Gastroesophageal sphincter (tissue), 4 donors: ENCODE results near the gene STARD8. TPM values are rescaled to one million over a fixed set of nuclear protein-coding genes. Genes with fewer than 3 reads are reported as not detected.
"Not testable (repeated sequence)": the region's sequence is repeated elsewhere in the genome, so short reads cannot be mapped to it uniquely, and the experiment has no call there.

Experiments
- ATAC-seq: fragments of 150-250 bp; one replicate; pipeline ENCODE4 v1.9.1; 2016; ENCODE audit warnings: mild to moderate bottlenecking, moderate library complexity
- H3K27ac ChIP-seq, 4 donors: fragments of 200-600 bp; sonication (generic) in 3 of 4; 1 replicate in 3 of 4; 2 replicates in 1 of 4; pipeline ENCODE4 v1.5.1; 2016 to 2019
- H3K27me3 ChIP-seq: fragments of 200-600 bp; sonication (generic); one replicate; pipeline ENCODE4 v1.5.1; 2019
- H3K36me3 ChIP-seq, 2 donors: fragments of 200-600 bp; sonication (generic); one replicate each; pipeline ENCODE4 v1.5.1; 2019; ENCODE audit warnings: control low read depth in 1 of 2
- H3K4me1 ChIP-seq, 3 donors: fragments of 200-600 bp; sonication (generic); 1 replicate in 2 of 3; 2 replicates in 1 of 3; pipeline ENCODE4 v1.5.1; 2016 to 2019; ENCODE audit warnings: control low read depth in 2 of 3
- H3K4me3 ChIP-seq, 2 donors: fragments of 200-600 bp; sonication (generic); one replicate each; pipeline ENCODE4 v1.5.1; 2019; ENCODE audit warnings: mild to moderate bottlenecking in 1 of 2, moderate library complexity in 1 of 2
- H3K9me3 ChIP-seq, 3 donors: fragments of 200-600 bp; sonication (generic); one replicate each; pipeline ENCODE4 v1.5.1; 2017 to 2019; ENCODE audit warnings: control low read depth in 2 of 3
- CTCF ChIP-seq, 4 experiments: fragments of 200-600 bp in 2 of 4; fragments of 450-650 bp in 2 of 4; sonication (generic) in 1 of 4; IDR thresholded peaks; one replicate each; pipeline ENCODE4 v1.5.1; 2017 to 2019; ENCODE audit warnings: antibody characterized with exemption in 4 of 4, mild to moderate bottlenecking in 2 of 4, moderate library complexity in 2 of 4
- EP300 ChIP-seq: sonication (generic); formaldehyde crosslinking; IDR thresholded peaks from one replicate; pipeline ENCODE4 v1.6.1; 2017; ENCODE audit warnings: antibody characterized with exemption, mild to moderate bottlenecking
- POLR2A ChIP-seq, 2 donors: fragments of 450-650 bp; IDR thresholded peaks; one replicate each; pipeline ENCODE4 v1.6.1; 2017; ENCODE audit warnings: antibody characterized with exemption in 2 of 2, mild to moderate bottlenecking in 2 of 2, moderate library complexity in 1 of 2
- POLR2AphosphoS5 ChIP-seq: sonication (generic); formaldehyde crosslinking; IDR thresholded peaks from one replicate; pipeline ENCODE4 v1.6.1; 2017; ENCODE audit warnings: antibody characterized with exemption
- WGBS, 2 donors: methylation state at CpG; one replicate each; pipeline ENCODE4 v1.1.5; 2018; ENCODE audit warnings: low coverage in 1 of 2; 5-methylcytosine and 5-hydroxymethylcytosine counted together
- total RNA-seq, 4 donors: library from RNA; depleted of rRNA; stranded (reverse); fragments of >200 nt; gene quantifications; one replicate each; pipeline ENCODE4 v1.1.0, GENCODE V29; 2016

The STARD8 gene
- total RNA-seq, 4 donors from 2014 or later: 8.9 to 15.8 (median 10.8) TPM

GRCh38 chrX:68686097-68686977 is 38.9 kb downstream of the STARD8 start:
- Histone ChIP-seq H3K36me3 (no peaks in the 10 kb centered on the region), H3K4me1 (no peaks in the 10 kb centered on the region), H3K27me3 (no peaks in the 10 kb centered on the region), H3K9me3 (no peaks in the 10 kb centered on the region), H3K27ac (peak overlapping the region; percentile 11 to 78 (median 74)), H3K4me3 (peak overlapping the region; percentile 36 to 48)
- ATAC-seq: peak; percentile 69
- 18 to 35% methylated on average over 4 to 9 of the region's 56 CpGs for WGBS, 2 donors
- TF ChIP-seq EP300 (no peak), POLR2A (IDR thresholded peaks at IDR 0.05) (peak; percentile 37 to 40)

GRCh38 chrX:68688931-68689330 is 41.5 kb downstream of the STARD8 start:
- not testable (repeated sequence) for H3K27ac ChIP-seq, ATAC-seq, H3K4me3 ChIP-seq, H3K36me3 ChIP-seq, H3K27me3 ChIP-seq, H3K9me3 ChIP-seq, H3K4me1 ChIP-seq
- no CpG with 5 or more reads among the region's 8 CpGs for WGBS, 2 donors

- TF ChIP-seq POLR2A (IDR thresholded peaks at IDR 0.05) (no peak), CTCF (IDR thresholded peaks at IDR 0.05) (no peak), POLR2AphosphoS5 (no peak), EP300 (no peak)
- Histone ChIP-seq H3K4me1 (peaks cover 0 to 6% (median 0%) of the 10 kb centered on the region in 3 donors), H3K4me3 (no peak overlapping the region), H3K27ac (no peak overlapping the region), H3K27me3 (no peaks in the 10 kb centered on the region), H3K9me3 (no peaks in the 10 kb centered on the region), H3K36me3 (no peaks in the 10 kb centered on the region)
- no peak for ATAC-seq
- 60 to 80% methylated on average over 1 of the region's 4 CpGs for WGBS, 2 donors
Observed at GRCh38 chrX:68690936-68691501, 43.6 kb downstream of the STARD8 start.

DNA sequence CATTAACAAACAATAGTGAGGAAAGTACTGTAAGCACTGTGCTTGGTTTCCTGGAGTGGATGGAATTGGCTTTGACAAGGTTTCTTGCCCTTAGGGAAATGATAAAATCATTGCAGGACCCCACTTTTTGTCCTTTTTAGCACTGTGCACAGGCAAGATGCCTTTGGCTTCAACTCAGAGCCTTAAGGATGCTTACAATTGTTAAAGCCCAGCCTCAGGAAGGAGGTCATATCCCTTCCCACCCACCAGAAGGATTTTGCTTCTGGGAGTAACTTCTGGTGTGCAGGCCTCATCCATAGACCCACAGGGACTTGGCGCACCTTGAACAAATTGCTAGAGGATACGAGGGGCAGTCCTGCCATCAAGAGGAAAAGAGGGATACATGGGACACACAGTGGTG is 44.5 kb downstream of the STARD8 start:
- Histone ChIP-seq H3K27ac (peak overlapping the region in 2 of 4 donors; percentile 5 to 15), H3K4me1 (peaks cover 0 to 6% (median 0%) of the 10 kb centered on the region in 3 donors), H3K4me3 (no peak overlapping the region), H3K36me3 (no peaks in the 10 kb centered on the region), H3K27me3 (no peaks in the 10 kb centered on the region), H3K9me3 (no peaks in the 10 kb centered on the region)
- no peak for TF ChIP-seq EP300
- no peak for TF ChIP-seq POLR2AphosphoS5
- TF ChIP-seq CTCF (IDR thresholded peaks at IDR 0.05): no peak
- TF ChIP-seq POLR2A (IDR thresholded peaks at IDR 0.05): no peak
- no CpG with 5 or more reads among the region's 2 CpGs for WGBS, 2 donors
- ATAC-seq: no peak

- 83% methylated on average over 1 of the region's 1 CpG; no CpG with 5 or more reads in 1 of the 2 donors for WGBS, 2 donors
- H3K27me3 ChIP-seq: no peaks in the 10 kb centered on the region
- ATAC-seq: no peak
- peak overlapping the region in 2 of 4 donors; percentile 5 to 83 for H3K27ac ChIP-seq
- H3K9me3 ChIP-seq: no peaks in the 10 kb centered on the region
- no peak for TF ChIP-seq POLR2AphosphoS5
- TF ChIP-seq POLR2A (IDR thresholded peaks at IDR 0.05): no peak
- no peak for TF ChIP-seq EP300
- no peak for TF ChIP-seq CTCF (IDR thresholded peaks at IDR 0.05)
- no peaks in the 10 kb centered on the region for H3K36me3 ChIP-seq
- H3K4me3 ChIP-seq: no peak overlapping the region
- H3K4me1 ChIP-seq: peaks cover 0 to 6% (median 0%) of the 10 kb centered on the region in 3 donors
Observed at GRCh38 chrX:68692651-68693050, 45.2 kb downstream of the STARD8 start.
